ENCODE data around the gene CLEC20A.

The CLEC20A gene

DNA sequence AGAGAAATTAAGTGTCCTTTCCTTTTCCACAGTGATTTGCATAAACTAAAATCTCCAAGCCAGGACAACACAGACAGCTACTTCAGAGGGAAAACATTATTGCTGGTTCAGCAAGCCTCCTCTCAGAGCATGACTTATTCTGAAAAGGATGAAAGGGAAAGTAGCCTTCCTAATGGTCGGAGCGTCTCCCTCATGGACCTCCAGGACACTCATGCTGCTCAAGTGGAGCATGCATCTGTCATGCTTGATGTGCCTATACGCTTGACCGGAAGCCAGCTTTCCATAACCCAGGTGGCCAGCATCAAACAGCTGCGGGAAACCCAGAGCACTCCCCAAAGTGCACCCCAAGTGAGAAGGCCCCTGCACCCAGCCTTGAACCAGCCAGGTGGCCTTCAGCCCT lies 39.1 kb downstream of the CLEC20A start:
- no peaks in the 10 kb centered on the region for H3K9me3 ChIP-seq
- TF ChIP-seq, protein P1, sequence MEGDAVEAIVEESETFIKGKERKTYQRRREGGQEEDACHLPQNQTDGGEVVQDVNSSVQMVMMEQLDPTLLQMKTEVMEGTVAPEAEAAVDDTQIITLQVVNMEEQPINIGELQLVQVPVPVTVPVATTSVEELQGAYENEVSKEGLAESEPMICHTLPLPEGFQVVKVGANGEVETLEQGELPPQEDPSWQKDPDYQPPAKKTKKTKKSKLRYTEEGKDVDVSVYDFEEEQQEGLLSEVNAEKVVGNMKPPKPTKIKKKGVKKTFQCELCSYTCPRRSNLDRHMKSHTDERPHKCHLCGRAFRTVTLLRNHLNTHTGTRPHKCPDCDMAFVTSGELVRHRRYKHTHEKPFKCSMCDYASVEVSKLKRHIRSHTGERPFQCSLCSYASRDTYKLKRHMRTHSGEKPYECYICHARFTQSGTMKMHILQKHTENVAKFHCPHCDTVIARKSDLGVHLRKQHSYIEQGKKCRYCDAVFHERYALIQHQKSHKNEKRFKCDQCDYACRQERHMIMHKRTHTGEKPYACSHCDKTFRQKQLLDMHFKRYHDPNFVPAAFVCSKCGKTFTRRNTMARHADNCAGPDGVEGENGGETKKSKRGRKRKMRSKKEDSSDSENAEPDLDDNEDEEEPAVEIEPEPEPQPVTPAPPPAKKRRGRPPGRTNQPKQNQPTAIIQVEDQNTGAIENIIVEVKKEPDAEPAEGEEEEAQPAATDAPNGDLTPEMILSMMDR (IDR thresholded peaks at IDR 0.05; ENCODE audit: low read depth, low read length) = no peak

DNA sequence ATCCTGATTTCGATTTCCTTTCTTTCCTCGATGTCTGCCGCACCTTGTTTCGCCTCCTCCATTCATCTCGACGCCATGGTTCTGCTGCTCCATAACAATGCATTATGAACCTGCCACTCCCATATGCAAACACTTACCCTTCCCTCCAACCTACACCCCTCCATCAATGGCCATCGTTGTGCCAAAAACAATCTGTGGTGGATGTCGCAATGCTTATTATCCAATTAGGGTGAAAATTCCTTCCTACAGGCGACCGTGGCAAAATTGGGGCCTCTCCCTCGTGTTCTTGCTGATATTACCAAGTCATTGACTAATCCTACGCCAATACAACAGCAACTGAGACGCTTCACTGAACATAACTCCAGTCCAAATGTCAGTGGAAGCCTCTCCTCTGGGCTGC lies 40.3 kb downstream of the CLEC20A start:
- no peak for DNase-seq
- Histone ChIP-seq H3K9me3 (no peaks in the 10 kb centered on the region), H3K4me1 (no peaks in the 10 kb centered on the region), H3K36me3 (no peaks in the 10 kb centered on the region), H3K4me3 (ENCODE audit: low read depth, low read length) (no peak overlapping the region), H3K27me3 (no peaks in the 10 kb centered on the region)
- TF ChIP-seq, protein P1 (IDR thresholded peaks at IDR 0.05; ENCODE audit: low read depth, low read length) = no peak

More for the DNA sequence above, 39.1 kb downstream of the CLEC20A start:
- Histone ChIP-seq H3K27me3 (no peaks in the 10 kb centered on the region), H3K36me3 (no peaks in the 10 kb centered on the region), H3K4me3 (ENCODE audit: low read depth, low read length) (no peak overlapping the region), H3K4me1 (no peaks in the 10 kb centered on the region)
- no peak for DNase-seq

DNA sequence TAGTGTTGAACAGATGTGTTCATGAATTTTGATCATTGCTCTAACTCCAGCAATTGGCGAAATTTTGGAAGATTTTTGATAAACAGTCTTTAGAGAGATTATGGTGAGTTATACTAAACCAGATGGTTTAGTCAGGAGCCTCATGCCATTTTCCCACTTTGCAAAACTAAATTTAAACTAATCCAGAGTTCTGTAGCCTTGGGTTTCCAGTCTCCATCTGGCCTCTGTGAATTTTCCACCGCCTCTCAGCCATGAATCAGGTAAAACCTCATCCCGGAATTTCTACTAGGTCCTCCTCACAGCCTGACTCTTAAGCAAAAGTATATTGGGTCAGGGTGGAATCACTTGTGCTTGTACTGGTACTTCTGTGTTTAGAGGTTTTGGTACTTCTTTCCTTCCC lies 44.8 kb downstream of the CLEC20A start:
- Histone ChIP-seq H3K36me3 (no peaks in the 10 kb centered on the region), H3K27me3 (no peaks in the 10 kb centered on the region), H3K9me3 (no peaks in the 10 kb centered on the region), H3K4me3 (ENCODE audit: low read depth, low read length) (no peak overlapping the region), H3K4me1 (peaks cover 3% of the 10 kb centered on the region; the same call in 1 of the 2 replicates)
- TF ChIP-seq, protein P1 (IDR thresholded peaks at IDR 0.05; ENCODE audit: low read depth, low read length) = no peak
- no peak for DNase-seq

DNA sequence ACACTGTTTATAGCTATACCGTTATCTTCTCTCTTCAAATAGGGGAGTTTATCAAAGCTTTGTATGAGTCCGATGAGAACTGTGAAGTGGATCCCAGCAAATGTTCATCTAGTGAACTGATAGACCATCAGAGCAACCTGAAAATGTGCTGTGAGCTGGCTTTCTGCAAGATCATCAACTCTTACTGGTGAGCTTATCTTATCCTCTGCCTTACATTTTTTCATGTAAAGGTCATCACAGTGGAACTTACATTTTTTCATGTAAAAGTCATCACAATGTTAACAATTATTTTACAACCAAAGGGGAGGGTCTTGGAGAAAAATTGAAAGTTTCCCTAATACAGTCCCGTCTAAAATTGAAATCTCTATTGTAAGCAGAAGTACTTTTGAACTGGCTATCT lies 45.2 kb downstream of the CLEC20A start:
- no peak for DNase-seq
- H3K9me3 ChIP-seq = no peaks in the 10 kb centered on the region
- H3K4me1 ChIP-seq = peaks cover 3% of the 10 kb centered on the region; the same call in 1 of the 2 replicates
- H3K27me3 ChIP-seq = no peaks in the 10 kb centered on the region
- no peaks in the 10 kb centered on the region for H3K36me3 ChIP-seq
- TF ChIP-seq, protein P1 (IDR thresholded peaks at IDR 0.05; ENCODE audit: low read depth, low read length) = no peak
- H3K4me3 ChIP-seq (ENCODE audit: low read depth, low read length) = no peak overlapping the region

DNA sequence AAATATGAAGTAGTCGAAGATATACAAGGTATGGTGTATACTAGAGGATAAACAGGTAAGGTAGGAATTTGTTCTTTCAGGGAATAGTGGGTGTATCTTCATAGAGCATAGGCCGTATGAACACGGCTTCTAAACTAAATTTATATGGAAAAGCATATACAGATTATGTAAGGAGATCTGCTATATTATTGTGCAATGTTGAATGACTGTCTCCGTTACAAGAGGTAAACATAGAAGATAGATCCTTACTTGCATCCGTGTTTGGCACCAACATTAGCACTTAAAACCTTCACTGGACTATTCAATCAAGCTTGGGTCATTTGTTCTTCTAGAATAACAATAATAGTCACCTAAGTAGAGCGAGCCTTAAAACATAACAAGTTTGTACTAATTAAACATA lies 45.9 kb downstream of the CLEC20A start:
- H3K9me3 ChIP-seq = no peaks in the 10 kb centered on the region
- peaks cover 3% of the 10 kb centered on the region; the same call in 1 of the 2 replicates for H3K4me1 ChIP-seq
- no peak for DNase-seq
- no peak overlapping the region for H3K4me3 ChIP-seq (ENCODE audit: low read depth, low read length)
- TF ChIP-seq, protein P1 (IDR thresholded peaks at IDR 0.05; ENCODE audit: low read depth, low read length) = no peak
- no peaks in the 10 kb centered on the region for H3K27me3 ChIP-seq
- no peaks in the 10 kb centered on the region for H3K36me3 ChIP-seq

DNA sequence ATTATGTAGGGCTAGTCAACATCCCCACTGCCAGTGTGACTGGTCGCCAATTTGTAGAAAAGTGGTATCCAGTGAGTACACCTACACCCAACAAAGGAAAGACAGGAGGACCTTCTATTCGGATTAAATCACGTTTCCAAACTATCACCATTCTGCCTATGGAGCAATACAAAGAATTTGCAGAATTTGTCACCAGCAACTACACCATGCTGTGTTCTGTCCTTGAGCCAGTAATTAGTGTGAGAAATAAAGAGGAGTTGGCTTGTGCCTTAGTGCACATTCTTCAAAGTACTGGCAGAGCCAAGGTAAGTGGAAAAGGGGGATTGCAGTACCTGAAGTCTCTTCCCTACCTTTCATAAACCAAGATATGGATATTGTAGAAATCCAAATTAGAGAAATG lies 53.8 kb downstream of the CLEC20A start:
- no peaks in the 10 kb centered on the region for H3K27me3 ChIP-seq
- H3K36me3 ChIP-seq = no peaks in the 10 kb centered on the region
- H3K4me3 ChIP-seq (ENCODE audit: low read depth, low read length) = no peak overlapping the region
- H3K9me3 ChIP-seq = no peaks in the 10 kb centered on the region
- DNase-seq = no peak
- TF ChIP-seq, protein P1 (IDR thresholded peaks at IDR 0.05; ENCODE audit: low read depth, low read length) = no peak
- H3K4me1 ChIP-seq = no peaks in the 10 kb centered on the region
